Activated CD4-positive, alpha-beta T cell treated with anti-CD3 and anti-CD28 coated beads, Interleukin-2, amount 10 ng/mL, durations not matched to agents 7 days and 5 days (primary cell): ENCODE data around the gene RRP1. TPM values are rescaled to one million over a fixed set of nuclear protein-coding genes. Genes with fewer than 3 reads are reported as not detected.
A peak's percentile ranks its signal among the peaks of the same experiment; 100 is the strongest.

Experiments used
- CTCF ChIA-PET: fragments of 350-600 bp; sonication (Branson Sonifier 250); formaldehyde crosslinking; loops from one replicate; lab custom pipeline; 2021; ENCODE audit warnings: antibody characterized with exemption; lab: Charles Lee
- POLR2A ChIA-PET: fragments of 350-600 bp; sonication (Branson Sonifier 250); formaldehyde crosslinking; loops from one replicate; lab custom pipeline; 2021; ENCODE audit warnings: antibody characterized with exemption; lab: Charles Lee
- DNase-seq: peaks from one replicate; pipeline ENCODE4 v3.0.0-alpha.2; 2020
- H3K27ac Mint-ChIP-seq: one replicate; pipeline ENCODE4 v1.8.0; 2021; ENCODE audit warnings: mild to moderate bottlenecking, moderate library complexity, mixed read lengths
- H3K27me3 Mint-ChIP-seq: one replicate; pipeline ENCODE4 v1.8.0; 2021; ENCODE audit warnings: mixed read lengths
- H3K36me3 Mint-ChIP-seq: one replicate; pipeline ENCODE4 v1.8.0; 2021; ENCODE audit warnings: low read depth, mixed read lengths
- H3K4me1 Mint-ChIP-seq: one replicate; pipeline ENCODE4 v1.8.0; 2021; ENCODE audit warnings: mixed read lengths
- H3K4me3 Mint-ChIP-seq: one replicate; pipeline ENCODE4 v1.8.0; 2021; ENCODE audit warnings: mild to moderate bottlenecking, moderate library complexity, mixed read lengths
- H3K9me3 Mint-ChIP-seq: one replicate; pipeline ENCODE4 v1.8.0; 2021; ENCODE audit warnings: mixed read lengths
- total RNA-seq, 2 experiments: library from RNA; stranded (reverse); gene quantifications; one replicate each; pipeline ENCODE4 v1.2.3, GENCODE V29; 2021

The RRP1 gene, protein sequence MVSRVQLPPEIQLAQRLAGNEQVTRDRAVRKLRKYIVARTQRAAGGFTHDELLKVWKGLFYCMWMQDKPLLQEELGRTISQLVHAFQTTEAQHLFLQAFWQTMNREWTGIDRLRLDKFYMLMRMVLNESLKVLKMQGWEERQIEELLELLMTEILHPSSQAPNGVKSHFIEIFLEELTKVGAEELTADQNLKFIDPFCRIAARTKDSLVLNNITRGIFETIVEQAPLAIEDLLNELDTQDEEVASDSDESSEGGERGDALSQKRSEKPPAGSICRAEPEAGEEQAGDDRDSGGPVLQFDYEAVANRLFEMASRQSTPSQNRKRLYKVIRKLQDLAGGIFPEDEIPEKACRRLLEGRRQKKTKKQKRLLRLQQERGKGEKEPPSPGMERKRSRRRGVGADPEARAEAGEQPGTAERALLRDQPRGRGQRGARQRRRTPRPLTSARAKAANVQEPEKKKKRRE
- total RNA-seq = 10 to 100 TPM; 25.3 to 28.5 TPM

DNA sequence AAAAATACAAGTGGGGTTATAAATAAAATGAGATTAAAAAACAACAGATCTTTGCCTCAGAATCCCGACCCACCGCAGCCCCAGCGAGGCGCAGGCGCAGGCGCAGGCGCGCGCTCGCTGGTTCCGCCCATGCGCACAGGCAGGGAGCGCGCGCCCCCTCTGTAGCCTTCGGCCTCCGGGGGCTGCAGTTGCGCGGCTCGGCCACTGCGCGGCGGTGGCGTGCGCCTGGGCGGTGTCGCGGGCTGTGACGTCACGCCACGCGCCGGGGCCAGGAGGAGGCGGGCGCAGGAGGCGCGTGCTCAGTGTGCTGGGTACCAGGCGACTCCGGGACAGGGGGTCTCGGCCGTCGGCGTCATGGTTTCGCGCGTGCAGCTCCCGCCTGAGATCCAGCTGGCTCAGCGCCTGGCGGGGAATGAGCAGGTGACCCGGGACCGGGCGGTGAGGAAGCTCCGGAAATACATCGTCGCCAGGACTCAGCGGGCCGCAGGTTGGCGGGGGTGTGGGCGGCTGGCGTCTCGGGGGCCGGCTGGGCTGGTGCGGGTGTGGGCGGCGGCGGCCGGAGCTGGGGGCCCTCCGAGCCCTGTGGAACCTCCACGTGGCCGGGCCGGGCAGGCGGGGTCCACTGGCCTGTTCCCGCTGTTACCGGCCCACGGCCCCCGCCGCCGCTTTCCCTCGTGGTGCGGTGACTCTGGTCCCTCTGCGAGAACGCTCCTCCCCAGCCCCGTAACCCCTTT, at the start of gene RRP1:
Gene RRP1, plus strand, starts transcription at position 302 of the 734 bp plus-strand sequence. Its CDS starts 53 bp downstream, at position 355.
- H3K36me3 Mint-ChIP-seq = peaks cover 24% of the 10 kb centered on the region
- H3K4me3 Mint-ChIP-seq = peak within 1 kb of the TSS; percentile 96
- H3K9me3 Mint-ChIP-seq = no peaks in the 10 kb centered on the region
- H3K27ac Mint-ChIP-seq = peak within 1 kb of the TSS; percentile 92
- DNase-seq = peak; percentile 91
- peaks cover 24% of the 10 kb centered on the region for H3K4me1 Mint-ChIP-seq
- H3K27me3 Mint-ChIP-seq = no peaks in the 10 kb centered on the region
- POLR2A ChIA-PET = no interaction called here
- CTCF ChIA-PET = interaction anchor here (0.6 to 1.7 kb wide), 18 partner anchors 10 to 897 kb away, joined by 3 to 6 read pairs (median 3); partner anchors contain the start of gene NDUFV3

DNA sequence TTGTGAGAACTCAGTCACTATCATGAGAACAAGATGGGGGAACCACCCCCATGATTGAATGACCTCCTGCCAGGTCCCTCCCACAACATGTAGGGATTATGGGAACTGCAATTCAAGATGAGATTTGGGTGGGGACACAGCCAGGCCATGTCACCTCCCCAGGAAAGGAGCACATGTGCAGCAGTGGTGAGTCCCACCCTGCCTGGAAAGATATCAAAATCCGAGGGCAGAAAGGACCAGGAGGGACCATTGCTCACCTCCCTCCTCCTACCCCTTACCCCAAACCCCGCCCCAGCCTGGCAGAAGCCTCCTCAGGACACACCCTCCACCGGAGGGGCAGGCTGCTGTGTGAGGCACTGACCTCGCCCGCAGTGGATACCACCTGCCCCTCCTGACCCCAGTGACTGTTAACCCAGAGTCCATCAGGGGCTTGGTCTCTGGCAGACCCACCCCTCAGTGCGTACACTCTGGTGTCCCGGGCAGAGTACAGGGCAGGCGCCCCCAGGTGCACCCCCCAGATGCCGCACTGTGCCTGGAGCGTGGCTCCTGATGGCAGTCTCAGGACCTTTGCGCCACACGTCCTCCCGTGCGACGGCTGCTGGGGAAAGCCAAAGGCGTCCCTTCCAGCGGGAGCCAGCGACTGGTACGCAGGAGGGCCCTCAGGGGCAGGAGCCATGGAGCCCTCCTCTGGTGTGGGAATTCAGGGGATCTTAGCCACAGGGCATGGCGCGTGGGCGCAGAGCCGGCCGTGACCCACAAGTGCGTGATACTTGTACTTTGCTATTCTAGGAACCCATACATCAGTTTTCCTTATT, 49.5 kb upstream of the RRP1 start:
- H3K4me3 Mint-ChIP-seq = no peak overlapping the region
- no peaks in the 10 kb centered on the region for H3K9me3 Mint-ChIP-seq
- H3K27me3 Mint-ChIP-seq = no peaks in the 10 kb centered on the region
- ChIA-PET POLR2A (no interaction called here), CTCF (interaction anchor here (0.7 kb wide), 1 partner anchor 10 kb away, joined by 3 read pairs; no protein-coding TSS in a partner anchor)
- peaks cover 4% of the 10 kb centered on the region for H3K36me3 Mint-ChIP-seq
- H3K27ac Mint-ChIP-seq = no peak overlapping the region
- H3K4me1 Mint-ChIP-seq = peaks cover 16% of the 10 kb centered on the region
- no peak for DNase-seq

DNA sequence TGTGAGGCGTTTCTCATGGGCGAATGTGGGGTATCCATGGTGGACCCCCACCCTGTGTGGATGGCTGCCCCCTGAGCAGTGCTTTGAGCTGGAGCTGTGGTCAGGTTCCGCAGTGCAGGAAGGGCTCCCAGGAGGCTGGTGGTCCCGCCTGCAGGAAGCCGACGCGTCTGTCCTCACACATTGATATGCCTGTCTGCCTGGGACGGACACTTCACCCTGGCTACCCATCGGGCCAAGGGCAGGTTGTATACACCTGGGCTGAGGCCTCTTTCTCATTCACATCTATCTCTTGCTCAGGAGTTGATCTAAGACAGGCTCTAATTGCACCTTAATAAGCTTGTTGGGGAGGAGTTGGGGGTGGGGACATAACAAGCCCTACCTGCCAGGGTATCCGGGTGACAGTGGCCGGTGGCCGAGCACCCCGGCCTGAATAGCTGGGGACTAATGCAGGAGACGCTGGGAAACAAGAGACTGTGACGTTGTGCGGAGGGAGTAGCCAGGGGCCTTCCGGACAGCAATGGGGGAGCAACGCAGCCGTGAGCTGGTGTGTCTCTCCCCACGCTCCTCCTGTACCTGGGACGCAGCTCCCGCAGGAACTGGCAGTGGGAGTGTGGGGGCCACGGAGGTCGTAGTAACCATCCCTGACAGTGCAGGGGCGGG, 48.8 kb upstream of the RRP1 start:
- no peak for DNase-seq
- H3K9me3 Mint-ChIP-seq = no peaks in the 10 kb centered on the region
- no peak overlapping the region for H3K27ac Mint-ChIP-seq
- ChIA-PET CTCF (interaction anchor here (0.5 to 0.7 kb wide), 2 partner anchors 11 to 1277 kb away, joined by 3 read pairs; no protein-coding TSS in a partner anchor), POLR2A (no interaction called here)
- peaks cover 11% of the 10 kb centered on the region for H3K4me1 Mint-ChIP-seq
- H3K36me3 Mint-ChIP-seq = peaks cover 7% of the 10 kb centered on the region
- H3K4me3 Mint-ChIP-seq = no peak overlapping the region
- no peaks in the 10 kb centered on the region for H3K27me3 Mint-ChIP-seq

DNA sequence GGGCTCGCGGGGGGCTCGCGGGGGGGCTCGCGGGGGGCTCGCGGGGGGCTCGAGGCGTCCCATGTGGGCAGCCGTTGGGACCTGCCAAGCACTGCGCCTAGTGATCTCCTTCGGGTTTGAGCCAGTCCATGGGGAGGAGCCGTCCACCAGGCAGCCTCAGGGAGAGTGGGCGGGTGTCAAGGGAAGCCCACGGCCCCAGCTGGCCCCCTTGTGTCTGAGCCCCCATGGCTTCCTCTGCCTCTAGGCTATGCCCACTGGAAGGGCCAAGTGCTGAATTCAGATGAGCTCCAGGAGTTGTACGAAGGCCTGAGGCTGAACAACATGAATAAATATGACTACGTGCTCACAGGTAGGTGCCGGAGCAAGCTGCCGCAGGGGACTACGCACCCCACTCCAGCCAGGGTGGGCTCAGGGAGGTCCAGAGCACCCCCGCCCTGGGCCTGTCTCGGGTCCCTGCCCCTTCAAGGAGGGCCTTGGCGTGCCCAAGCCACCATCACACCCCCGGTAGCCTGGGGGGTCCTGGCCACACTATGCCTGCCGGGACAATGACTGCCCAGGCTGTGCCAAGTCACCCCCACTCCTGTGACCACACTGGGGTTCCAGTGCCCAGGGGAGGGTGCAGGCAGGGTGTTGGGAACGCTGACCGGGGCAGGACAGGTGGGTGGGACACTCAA, 47.8 kb upstream of the RRP1 start:
- H3K36me3 Mint-ChIP-seq = peaks cover 8% of the 10 kb centered on the region
- H3K9me3 Mint-ChIP-seq = no peaks in the 10 kb centered on the region
- no peak for DNase-seq
- peaks cover 5% of the 10 kb centered on the region for H3K4me1 Mint-ChIP-seq
- CTCF ChIA-PET = interaction anchor here (0.5 kb wide), 1 partner anchor 1278 kb away, joined by 3 read pairs; no protein-coding TSS in a partner anchor
- POLR2A ChIA-PET = no interaction called here
- no peak overlapping the region for H3K27ac Mint-ChIP-seq
- no peak overlapping the region for H3K4me3 Mint-ChIP-seq
- H3K27me3 Mint-ChIP-seq = no peaks in the 10 kb centered on the region

DNA sequence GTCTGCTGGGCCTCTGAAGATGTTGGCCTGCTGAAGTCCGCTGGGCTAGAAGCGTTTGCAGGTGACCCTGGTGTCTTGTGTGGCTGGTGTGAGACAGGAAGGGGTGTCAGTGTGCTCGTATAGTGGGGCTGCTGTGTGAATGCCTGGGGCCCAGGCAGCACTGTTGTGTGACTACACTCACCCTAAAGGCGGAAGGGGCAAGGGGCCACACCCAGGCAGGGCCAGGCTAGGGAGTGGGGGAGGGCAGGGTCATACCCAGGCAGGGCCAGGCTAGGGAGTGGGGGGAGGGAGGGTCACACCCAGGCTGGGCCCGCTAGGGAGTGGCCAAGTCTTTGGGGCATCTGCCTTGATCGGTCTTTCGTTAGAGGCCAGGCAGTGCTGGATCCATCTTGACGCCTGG, 45.4 kb upstream of the RRP1 start:
- no peaks in the 10 kb centered on the region for H3K9me3 Mint-ChIP-seq
- ChIA-PET POLR2A (no interaction called here), CTCF (no interaction called here)
- no peaks in the 10 kb centered on the region for H3K27me3 Mint-ChIP-seq
- peaks cover 8% of the 10 kb centered on the region for H3K36me3 Mint-ChIP-seq
- no peak for DNase-seq
- H3K27ac Mint-ChIP-seq = no peak overlapping the region
- no peak overlapping the region for H3K4me3 Mint-ChIP-seq
- H3K4me1 Mint-ChIP-seq = peaks cover 4% of the 10 kb centered on the region

DNA sequence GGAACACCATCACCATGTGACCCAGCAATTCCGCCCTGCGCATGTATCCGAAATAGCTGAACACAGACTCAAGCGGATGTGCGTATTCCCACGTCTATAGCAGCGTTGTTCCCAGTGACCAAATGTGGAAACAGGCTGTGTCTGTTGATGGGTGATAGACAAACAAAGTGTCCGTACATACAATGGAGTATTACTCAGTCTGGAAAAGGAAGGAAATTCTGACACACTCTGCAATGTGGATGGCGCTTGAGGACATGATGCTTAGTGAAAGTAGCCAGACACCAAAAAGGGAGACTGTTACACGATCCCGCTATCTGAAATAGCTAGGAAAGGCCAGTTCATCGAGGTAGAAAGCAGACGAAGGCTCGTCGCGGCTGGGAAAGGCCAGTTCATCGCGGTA, 44.7 kb upstream of the RRP1 start:
- ChIA-PET CTCF (no interaction called here), POLR2A (no interaction called here)
- Mint-ChIP-seq H3K4me3 (no peak overlapping the region), H3K36me3 (peaks cover 8% of the 10 kb centered on the region), H3K27me3 (no peaks in the 10 kb centered on the region), H3K9me3 (no peaks in the 10 kb centered on the region), H3K4me1 (peaks cover 4% of the 10 kb centered on the region), H3K27ac (no peak overlapping the region)
- no peak for DNase-seq

DNA sequence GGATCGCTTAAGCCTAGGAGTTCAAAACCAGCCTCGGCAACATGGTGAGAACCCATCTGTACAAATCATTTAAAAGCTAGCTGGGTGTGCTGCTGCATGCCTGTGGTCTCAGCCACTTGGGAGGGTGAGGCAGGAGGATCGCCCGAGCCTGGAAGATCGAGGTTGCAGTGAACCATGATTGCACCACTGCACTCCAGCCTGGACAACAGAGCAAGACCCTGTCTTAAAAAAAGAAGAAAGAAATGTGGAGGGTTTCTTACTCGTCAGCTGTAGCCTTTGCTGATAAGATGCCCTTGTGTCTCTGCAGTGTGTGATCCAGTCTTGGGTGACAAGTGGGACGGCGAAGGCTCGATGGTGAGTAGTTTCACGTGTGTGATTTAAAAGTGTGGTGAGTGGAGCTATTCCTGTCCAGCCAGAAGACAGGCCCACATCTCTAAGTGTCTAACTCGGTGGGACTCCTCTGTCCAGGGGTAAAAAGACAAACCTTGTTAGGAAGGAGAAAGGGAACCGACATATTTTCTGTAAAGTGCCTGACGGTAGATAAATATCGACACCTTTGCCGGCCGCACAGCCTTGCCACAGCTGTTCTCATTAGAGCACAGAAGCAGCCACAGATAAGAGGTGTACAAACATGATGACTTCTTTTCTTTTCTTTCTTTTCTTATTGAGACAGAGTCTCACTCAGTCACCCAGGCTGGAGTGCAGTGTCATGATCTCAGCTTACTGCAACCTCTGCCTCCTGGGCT, 43.4 kb upstream of the RRP1 start:
- Mint-ChIP-seq H3K4me1 (no peaks in the 10 kb centered on the region), H3K27ac (no peak overlapping the region), H3K27me3 (no peaks in the 10 kb centered on the region), H3K4me3 (no peak overlapping the region), H3K9me3 (no peaks in the 10 kb centered on the region), H3K36me3 (peaks cover 12% of the 10 kb centered on the region)
- POLR2A ChIA-PET = no interaction called here
- CTCF ChIA-PET = interaction anchor here (0.6 kb wide), 1 partner anchor 20 kb away, joined by 3 read pairs; no protein-coding TSS in a partner anchor
- no peak for DNase-seq

DNA sequence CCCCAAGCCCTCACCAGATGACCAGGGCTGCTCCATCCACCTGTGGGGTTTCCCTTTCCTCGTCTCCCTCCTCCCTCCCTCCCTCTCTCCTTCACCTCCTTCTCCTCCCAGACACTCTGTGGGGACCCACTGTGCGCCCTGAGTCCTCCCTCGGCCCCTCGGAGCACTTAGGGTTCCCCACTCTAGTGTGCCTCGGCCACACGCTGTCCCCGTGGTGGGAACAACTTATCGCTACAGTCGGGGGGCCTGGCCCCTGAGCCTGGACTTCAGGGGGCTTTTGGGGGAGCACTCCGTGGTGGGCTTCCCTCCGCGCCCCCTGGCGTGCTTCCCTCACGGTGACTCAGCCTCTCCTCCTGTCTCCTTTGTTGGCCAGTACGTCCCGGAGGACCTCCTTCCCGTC, 40.8 kb upstream of the RRP1 start:
- POLR2A ChIA-PET = no interaction called here
- CTCF ChIA-PET = interaction anchor here (0.6 kb wide), 1 partner anchor 271 kb away, joined by 5 read pairs; no protein-coding TSS in a partner anchor
- H3K36me3 Mint-ChIP-seq = peaks cover 16% of the 10 kb centered on the region
- DNase-seq = no peak
- H3K27ac Mint-ChIP-seq = no peak overlapping the region
- H3K27me3 Mint-ChIP-seq = no peaks in the 10 kb centered on the region
- no peaks in the 10 kb centered on the region for H3K9me3 Mint-ChIP-seq
- H3K4me1 Mint-ChIP-seq = no peaks in the 10 kb centered on the region
- no peak overlapping the region for H3K4me3 Mint-ChIP-seq

DNA sequence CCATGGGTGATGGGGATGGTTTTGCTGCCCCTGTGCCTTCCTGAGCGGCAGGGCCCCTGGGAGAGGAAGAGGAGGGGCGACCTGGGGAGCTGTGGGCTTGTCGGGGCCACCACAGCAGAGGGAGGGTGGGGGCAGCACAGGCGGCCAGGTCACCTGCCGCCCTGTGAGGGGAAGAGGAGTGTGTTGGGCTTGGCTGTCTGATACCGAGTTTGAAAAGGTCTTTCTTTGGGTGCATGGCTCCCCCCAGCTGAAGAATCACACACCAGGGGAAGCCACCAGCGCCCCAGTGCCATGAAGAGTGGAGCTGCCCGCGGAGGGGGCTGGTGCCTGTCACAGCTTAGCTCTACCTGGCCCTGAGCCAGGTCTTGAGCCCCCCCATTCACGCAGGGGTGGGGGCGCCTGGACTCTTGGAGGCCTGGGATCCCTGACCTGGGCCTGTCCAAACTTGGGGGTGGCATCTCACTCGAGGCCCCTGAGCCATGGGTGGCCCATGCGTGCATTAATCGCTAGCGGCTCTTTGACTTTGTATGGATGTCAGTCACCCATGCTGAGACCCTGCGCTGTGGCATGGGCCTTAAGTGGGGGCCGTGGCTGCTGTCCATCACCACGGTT, 39.6 kb upstream of the RRP1 start:
- no peak for DNase-seq
- ChIA-PET CTCF (no interaction called here), POLR2A (no interaction called here)
- Mint-ChIP-seq H3K4me1 (no peaks in the 10 kb centered on the region), H3K4me3 (no peak overlapping the region), H3K27me3 (no peaks in the 10 kb centered on the region), H3K27ac (peak overlapping the region; percentile 31), H3K36me3 (peaks cover 23% of the 10 kb centered on the region), H3K9me3 (no peaks in the 10 kb centered on the region)

DNA sequence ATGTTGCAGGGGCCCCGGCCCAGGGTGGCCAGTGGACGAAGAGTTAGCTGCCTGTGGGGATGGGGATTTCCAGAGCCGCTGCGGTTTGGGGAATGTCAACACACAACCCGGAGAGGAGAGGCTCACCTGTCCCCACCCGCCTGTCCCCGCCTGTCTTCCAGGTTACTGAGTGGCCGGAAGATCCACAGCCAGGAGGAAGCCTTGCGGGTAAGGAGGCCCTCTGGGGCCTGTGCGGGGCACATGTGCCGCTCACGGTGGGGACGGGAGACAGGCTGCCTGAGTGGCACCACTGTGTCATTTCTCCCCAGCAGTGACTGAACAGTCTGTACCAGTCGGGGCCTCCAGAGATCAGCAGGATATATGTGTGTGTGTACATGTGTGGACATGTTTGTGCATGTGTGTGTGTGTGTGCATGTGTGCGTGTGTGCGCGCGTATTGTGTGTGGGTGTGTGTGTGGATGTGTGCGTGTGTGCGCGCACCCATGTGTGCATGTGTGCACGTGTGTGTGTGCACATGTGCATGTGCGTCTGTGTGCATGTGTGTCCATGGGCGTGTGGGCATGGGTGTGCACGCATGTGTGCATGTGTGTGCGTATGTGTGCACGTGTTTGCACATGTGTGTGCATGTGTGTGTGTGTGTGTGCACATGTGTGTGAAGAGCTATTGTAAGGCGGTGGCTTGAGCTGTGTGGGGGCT, 38.9 kb upstream of the RRP1 start:
- Mint-ChIP-seq H3K27me3 (no peaks in the 10 kb centered on the region), H3K9me3 (no peaks in the 10 kb centered on the region), H3K4me3 (no peak overlapping the region), H3K36me3 (peaks cover 19% of the 10 kb centered on the region), H3K27ac (no peak overlapping the region), H3K4me1 (no peaks in the 10 kb centered on the region)
- no peak for DNase-seq
- ChIA-PET POLR2A (no interaction called here), CTCF (no interaction called here)
